DMS53 treated with DMSO at 0.1 percent for 48 hours (cell line): ENCODE measurements around the gene DBNDD2.

ENCODE experiments used
- DNase-seq: peaks from one replicate; lab custom pipeline; 2025; ENCODE audit not compliant: unreplicated experiment; lab: John Stamatoyannopoulos, UW

DBNDD2 gene, protein sequence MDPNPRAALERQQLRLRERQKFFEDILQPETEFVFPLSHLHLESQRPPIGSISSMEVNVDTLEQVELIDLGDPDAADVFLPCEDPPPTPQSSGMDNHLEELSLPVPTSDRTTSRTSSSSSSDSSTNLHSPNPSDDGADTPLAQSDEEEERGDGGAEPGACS

DNA sequence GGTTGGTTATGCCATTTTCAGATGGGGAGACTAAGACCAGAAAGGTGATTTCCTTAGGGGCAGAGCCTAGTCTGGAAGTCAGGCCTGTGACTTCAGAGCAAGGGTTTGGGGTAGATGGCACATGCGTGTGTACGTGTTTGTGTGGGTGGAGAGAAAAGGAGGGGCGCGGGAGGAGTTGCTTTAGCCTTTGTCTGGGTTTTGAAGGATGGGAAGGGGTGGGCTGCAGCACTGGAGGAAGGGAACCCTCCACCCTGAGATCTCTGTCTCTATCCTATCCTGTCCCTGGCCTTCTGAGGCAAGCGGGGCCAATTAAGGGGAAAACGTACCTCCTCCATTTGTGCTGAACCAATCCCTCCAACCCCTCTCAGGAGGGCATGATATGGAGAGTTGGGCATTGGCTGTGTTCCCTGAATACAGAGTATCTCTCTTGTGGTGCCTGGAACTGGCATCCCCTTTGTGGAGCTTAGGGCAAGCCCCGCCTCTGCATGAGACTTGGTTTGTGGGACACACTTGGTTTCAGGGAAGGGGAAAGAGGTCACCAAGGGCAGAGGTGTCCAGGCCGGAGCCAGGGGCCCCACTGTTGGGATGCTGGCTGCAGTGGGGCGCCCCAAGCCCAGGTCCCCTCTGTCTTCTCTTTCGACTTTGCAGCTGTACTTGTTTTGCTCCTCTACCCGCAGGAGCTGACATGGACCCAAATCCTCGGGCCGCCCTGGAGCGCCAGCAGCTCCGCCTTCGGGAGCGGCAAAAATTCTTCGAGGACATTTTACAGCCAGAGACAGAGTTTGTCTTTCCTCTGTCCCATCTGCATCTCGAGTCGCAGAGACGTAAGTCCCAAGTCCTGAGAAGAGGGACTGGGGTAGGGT, at the start of gene DBNDD2:
DBNDD2 (plus strand) TSS at position 507 of the 863 bp plus-strand sequence; CDS start at position 686, 179 bp downstream.
- no peak for DNase-seq

DNA sequence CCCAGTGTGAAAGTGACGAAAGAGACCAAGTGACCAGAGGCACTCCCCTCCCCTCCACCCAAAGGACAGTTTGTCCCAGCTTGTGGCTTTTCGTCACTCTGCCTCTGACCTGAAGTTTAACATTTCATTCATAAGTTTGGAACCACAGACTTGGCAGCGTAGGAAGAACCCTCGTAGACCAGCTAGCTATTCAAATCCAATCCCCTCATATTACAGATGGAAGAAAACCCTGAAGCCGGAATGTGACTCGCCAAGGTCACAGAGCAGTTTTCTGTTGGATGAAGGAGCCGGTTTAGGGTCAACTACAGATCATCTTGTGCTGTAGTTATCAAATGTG, 49.1 kb upstream of the DBNDD2 start:
- no peak for DNase-seq

DNA sequence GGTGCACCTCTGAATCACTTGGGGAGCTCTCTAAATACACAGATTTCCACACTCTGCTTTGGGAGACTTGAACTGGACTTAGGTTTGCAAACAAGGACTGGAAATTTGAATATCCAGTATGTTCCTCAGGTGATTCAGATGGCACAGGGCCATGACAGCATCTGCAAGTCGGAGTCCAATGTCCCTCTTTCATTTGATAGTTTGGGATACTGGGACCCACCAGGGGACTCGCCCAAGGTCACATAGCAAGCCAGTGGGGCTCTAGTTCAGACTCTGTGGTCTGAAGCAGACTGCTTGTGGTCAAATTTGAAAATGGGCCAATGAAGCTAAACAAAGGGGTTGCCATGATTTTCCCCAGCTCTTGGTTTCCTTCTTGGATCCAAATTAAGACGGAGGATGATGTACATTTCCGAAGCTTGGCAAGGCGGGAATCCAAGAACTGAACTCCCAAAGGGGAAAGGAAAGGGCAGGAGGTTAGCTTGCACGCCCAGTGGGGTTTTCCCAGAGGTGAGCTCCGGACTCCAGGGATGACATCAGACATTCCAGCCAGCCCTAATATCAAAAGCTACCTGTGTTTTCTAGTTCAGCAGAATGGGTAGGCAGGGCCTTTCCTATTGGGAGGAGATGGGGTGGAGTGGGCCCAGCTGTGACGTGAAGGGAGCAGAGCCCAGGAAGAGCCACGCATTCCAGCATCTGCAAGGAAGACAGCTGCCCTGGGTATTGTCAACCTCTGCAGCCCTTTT, 48.5 kb upstream of the DBNDD2 start:
- no peak for DNase-seq

DNA sequence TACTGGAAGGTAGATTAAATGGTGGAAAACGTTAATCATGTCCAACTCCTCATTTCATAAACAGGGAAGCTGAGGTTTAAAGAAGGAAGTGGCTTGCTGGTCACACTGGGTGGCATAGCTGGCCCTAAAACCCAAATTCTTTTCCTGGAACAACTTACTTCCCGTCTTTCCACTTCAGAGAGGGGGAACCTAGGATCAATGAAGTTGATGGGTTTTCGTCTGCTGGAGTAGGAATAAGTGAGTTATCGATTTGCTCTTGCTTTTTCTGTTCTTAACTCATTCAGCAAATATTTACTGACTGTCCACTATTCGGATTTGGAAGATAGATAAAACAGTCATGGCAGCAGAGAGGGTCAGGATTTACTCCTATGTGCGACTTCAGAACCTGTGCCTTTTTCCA, 46.3 kb upstream of the DBNDD2 start:
- no peak for DNase-seq

DNA sequence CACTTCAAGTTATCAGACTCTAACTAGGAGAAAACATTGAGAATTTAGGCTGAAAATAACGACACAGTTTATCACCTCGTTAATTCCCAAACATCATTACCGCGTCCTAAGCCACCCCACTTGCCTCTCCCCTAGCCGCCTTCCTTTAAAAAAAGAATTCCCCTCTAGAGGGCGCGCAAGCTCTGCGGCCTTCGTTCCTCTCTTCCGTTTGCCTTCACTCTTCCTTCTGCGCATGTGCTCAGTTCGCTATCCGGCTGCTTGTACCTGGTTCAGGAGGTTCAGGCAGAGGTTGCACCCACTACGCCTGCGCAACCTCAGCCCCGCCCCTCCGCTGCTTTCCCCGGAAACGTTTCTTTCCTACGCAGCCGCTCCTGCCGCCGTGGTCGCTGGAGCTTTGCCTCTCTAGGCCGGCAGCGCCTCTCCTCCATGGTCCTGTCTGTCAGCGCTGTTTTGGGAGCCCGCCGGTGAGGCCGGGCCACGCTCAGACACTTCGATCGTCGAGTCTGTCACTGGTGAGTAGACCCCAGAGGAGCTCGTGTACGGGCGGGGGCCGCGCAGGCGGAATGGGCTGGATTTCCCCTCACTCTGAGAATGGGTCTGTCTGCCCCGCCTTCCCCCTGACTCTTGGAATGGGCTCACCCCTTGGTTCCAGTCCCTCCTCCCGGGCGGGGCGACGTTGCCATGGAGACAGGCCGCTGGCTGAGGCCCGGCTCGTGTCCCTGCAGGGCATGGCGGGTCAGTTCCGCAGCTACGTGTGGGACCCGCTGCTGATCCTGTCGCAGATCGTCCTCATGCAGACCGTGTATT, 45.1 kb upstream of the DBNDD2 start, which contains the start of gene SYS1:
SYS1 (plus strand) TSS at position 353 of the 807 bp plus-strand sequence; CDS start at position 729, 376 bp downstream.
- DNase-seq = peak; percentile 98

DNA sequence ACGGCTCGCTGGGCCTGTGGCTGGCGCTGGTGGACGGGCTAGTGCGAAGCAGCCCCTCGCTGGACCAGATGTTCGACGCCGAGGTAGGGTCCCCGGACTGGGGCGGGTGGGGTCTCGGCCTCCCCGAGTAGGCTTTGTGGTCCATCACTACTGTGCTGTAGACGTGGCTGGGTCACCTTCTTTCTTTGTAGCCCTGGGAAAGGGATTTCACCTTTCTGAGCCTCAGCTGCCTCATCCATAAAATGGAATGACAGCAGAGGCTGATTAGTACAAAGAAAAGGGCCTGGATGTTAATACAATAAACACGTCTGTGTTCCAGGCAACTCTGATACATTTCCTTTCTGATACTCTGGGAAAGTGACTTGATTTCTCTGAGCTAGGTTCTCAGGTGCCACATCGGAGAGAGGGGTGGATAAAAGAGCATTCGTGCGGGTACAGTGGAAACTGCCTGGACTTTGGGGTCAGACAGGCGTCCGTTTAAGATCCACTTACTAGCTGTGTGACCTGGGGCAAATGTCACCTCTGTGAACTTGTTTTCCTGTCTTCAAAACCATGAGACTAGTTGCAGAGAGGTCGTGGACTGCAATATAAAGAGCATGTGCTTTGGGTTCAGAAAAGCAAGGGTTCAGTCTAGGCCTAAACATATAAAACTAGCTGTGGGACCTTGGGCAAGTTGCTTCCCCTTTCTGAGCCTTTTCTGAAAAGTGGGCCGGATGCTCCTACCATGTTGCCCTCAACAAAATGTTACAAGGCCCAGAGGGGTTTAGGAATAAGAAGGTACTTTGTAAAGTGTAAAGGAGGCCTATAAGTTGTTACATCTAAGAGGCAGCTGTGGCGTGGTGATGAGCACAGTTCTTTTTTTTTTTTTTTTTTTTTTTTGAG, 44.2 kb upstream of the DBNDD2 start:
- no peak for DNase-seq

DNA sequence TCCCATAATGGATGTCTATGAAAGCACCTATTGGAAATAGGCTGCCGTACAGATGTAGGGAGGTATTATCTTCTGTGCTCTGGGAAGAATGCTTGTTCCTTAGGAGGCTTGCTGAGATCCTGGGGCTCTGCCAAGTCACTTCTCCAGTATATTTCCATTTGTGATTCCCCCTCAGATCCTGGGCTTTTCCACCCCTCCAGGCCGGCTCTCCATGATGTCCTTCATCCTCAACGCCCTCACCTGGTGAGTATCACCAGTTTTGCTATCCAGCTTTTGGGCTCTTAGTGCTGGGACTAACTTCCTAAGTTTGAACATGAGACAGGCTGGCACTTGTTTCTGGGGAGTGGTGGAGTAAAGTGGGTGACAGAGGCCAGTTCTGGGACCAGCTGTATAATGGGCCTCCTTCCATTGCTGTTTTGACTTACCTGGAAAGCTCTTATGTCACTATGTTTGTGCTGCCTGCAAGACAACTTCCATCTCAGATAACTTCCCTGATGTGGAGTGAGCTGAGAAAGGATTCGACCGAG, 42.6 kb upstream of the DBNDD2 start:
- DNase-seq = no peak

DNA sequence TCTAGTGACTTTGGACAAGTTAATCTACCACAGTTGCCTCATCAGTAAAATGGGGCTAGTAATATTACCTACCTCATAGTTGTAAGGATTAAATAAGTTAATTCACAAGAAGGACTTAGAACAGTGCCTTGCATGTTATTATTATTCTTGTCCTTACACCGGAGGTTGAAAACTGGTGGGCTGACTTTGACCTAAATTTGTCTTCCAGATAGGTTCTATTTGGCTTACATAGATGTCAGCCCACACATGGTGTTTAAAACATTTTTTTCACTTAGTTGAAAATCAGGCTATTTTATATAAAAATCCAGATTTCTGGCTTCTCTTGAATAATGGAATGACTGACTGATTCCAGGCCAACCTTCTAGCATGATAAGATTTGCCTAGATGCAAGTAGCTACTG, 41.9 kb upstream of the DBNDD2 start:
- no peak for DNase-seq

DNA sequence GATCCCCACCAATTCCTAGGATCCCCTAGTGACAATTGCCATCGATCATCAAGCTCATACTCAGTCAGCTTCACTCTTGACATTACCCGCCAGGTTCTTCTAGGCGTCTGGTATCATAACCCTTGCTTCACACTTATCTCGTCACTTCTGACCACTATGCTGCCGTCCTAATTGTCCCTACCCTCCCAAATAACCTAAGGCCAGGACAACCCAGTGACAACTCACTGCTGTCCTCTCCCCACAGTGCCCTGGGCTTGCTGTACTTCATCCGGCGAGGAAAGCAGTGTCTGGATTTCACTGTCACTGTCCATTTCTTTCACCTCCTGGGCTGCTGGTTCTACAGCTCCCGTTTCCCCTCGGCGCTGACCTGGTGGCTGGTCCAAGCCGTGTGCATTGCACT, 41.5 kb upstream of the DBNDD2 start:
- no peak for DNase-seq

DNA sequence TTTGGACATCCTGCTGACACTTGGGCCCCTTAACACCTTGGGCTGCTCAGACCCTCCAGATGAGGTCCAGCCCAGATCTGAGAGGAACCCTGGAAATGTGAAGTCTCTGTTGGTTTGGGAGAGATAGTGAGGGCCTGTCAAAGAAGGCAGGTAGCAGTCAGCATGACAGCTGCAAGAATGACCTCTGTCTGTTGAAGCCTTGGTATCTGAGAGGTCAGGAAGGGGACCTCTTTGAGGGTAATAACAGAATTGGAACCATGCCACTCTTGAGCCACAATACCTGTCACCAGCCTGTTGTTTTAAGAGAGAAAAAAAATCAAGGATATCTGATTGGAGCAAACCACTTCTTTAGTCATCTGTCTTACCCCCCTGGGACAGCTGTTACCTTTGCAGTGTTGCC, 41.0 kb upstream of the DBNDD2 start:
- no peak for DNase-seq

DNA sequence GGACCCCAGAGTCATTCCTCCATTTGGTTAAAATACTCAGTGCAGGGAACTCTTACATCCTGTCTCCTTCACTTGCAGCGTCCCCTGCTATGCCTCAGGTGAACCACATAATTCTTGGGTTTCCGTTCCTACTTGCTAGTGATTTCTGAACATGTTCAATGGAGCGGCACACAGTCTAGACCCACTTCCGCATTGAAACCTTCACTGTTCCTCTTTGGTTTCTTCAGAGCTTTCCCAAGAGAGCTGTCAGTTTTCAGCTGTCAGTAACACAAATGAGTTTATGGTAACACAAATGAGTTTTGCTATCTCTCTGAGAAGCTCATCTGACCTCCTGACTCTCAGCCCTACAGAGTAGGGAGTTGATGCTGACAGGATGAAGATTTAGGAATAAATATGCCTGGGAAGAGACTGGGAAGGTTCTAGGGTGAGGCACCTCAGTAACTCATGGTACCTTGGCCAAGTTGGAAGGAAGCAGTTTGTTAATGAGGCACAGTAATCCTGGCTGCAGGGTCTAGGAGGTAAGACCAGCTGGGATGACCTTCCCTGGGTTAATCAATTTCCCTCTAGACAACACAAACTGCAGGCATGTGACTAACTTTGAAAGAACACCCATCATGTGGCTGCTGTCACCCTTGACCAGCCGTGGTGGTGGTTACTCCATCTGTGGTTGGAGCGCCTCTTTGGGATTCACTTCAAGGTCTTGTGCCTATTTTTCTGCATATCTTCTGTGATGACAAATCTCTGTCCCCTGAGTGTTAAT, 39.7 kb upstream of the DBNDD2 start:
- DNase-seq = no peak

DNA sequence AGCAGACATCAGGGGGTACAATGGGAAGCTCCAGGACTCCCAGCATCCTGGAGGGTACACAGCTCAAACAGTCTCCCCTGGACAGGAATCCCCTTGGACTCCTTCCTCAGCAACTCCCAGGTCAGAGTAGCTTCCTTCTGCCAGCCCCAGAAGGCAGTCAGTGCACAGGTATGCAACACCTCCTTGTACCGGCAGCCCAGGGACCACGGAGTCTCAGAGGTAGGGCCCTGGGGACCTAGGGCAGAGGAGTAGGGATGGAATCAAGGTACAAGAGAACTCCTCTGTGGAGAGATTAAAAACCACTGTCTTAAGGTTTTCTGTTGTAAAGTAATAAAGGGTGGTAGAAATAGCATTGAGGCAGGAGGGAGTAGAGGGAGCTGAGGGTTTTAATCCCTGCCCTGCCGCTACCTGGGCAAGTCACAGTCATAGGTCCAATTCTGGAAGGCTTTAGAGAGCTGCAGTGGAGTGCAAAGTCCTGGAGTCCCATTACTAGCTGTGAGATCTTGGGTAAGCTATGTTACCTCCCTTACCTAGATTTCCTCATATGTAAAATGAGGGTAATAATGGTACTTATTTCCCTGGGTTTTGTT, 37.4 kb upstream of the DBNDD2 start:
- no peak for DNase-seq

DNA sequence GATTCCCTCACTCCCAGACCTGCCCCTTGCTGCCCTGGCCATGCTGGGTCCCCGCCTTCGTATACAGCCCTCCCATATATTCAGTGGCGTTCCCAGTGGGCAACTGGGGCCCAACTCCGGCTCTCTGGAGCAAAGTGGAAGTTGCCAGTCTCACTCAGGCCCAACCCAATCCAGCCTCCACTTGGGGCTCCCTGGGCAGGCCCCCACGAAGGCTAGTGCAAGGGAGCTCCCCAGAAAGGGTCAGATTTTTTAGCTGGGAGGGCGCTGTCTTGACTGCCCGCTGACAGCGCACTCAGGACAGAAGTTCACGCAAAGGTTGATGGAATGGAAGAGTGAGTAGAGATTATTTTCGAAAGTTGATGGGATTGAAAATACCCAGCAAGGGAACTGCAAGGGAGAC, 35.8 kb upstream of the DBNDD2 start:
- DNase-seq = no peak

DNA sequence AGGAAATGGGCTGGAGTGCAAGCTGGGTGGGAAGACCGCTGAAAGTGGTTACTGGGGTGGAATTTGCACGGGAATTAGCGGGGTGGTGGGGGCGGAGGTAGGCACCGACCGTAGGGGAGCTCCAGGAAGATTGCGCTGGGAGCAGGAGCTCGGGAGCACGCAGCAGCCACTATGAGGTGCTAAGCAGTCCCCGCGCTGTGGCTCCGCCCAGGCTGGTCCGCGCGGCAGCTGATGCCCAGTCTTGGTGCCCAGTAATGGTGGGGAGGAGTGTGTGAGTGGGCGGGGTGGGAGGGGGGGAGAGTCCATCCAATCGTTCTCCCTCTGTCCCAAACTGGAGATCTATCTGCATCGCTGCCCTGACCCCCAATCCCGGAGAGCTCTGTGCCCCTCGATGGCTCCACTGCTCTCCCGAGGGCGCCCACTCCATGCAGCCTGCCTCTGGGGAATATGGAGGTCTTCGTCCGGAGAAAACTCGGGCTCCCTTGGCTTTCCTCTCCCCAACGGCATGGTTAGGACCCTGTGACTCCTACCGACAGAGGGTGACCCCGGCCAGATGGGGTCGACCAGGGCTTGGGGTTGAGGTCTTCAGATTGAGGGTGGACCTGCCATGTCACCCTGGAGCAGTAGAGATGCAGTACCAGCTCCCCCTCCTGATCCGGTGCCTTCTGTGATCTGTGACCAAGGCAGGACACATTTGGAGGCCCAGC, 35.3 kb upstream of the DBNDD2 start:
- DNase-seq = peak; percentile 45

DNA sequence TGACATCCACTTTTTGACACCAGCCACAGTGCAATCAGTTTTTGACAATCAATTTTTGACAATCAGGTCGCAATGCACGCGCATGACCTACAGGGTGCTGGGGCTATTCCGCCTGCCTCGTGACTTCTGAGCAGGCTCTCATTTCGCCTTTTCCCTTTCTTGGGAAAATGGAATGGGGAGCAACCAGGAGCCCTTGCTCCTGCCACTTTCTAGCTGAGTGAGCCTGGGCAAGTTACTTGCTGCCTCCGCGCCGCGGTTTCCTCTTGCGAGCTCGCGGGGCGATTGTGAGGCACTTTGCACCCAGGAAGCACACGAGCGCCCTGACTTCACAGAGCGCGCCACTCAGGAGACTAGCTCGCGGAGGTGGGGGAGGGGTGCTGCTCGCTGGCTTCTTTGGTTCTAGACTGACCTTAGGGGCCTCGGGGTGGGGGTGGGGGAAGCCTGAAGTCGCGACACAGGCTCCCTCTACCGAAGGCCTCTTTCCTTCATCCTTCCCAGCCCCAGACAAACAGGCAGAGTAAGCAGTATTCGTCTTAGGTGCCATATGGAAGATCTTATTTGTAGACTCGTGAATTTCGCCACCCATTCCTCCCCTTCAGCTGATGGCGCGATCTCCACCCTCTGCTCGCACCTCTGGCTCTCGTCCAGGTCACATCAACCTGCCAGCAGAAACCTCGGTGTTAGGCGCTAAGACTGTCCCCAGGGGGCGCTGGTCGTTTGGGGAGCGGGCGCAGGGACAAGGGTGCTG, 34.6 kb upstream of the DBNDD2 start:
- DNase-seq = peak; percentile 97

DNA sequence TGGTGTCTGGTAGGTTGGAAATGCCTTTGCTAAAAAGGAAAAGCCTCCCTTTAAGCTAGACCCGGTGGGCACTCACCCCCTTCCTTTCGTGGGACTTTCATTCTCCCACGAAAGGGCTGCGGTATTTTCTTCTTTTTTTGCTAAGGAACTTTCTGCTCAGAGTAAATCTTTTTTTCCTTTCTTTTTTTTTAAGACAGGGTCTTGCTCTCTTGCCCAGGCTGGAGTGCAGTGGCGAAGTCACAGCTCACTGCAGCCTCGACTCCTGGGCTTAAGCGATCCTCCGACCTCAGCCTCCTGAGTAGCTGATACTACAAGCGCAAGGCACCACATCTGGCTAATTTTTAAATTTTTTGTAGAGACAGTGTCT, 34.0 kb upstream of the DBNDD2 start:
- no peak for DNase-seq

DNA sequence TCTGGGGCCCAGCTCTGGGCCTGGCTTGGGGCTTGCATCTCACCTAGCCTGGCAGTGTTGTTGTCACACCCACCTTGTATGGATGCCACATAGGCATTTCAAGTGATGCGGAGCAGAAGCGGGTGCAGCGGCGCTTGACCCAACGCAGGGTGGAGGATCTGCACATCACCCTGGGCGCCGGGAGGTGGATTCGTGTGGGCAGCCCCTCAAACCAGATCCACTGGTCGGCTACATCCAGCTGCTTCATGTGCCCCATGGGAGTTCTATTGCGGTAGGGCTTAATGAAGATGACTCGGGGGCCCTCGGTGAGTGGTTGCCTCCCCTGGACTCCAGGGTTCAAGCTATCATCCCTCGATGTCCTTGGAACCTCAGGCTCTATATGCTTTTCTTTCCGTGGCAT, 33.1 kb upstream of the DBNDD2 start:
- no peak for DNase-seq

DNA sequence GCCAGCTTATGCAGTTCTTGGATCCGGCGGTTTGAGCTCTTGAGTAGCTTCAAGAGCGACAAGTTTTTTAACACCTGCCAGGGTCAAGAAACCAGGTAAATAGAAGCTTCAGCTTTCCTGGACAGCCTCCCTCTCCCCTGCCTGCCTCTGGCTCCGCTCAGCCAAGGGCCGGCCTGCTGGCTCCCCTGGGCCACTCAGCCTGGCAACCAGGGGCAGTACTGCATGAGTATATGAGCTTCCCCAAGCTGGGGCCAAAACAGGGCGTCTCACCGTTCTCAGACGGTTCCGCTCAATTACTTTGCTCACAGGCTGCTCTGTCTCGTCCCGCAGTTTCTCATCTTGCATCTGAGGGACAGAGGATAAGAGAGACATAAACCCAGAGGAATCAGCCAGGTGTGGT, 30.8 kb upstream of the DBNDD2 start:
- no peak for DNase-seq
